Left forelimb (tissue), 1 donor: Measurements from ENCODE around the gene HAUS7.

Experiments used
- DNase-seq: peaks from one replicate; pipeline ENCODE4 v3.0.0-alpha.2; 2018; ENCODE audit warnings: low spot score

HAUS7 gene

DNA sequence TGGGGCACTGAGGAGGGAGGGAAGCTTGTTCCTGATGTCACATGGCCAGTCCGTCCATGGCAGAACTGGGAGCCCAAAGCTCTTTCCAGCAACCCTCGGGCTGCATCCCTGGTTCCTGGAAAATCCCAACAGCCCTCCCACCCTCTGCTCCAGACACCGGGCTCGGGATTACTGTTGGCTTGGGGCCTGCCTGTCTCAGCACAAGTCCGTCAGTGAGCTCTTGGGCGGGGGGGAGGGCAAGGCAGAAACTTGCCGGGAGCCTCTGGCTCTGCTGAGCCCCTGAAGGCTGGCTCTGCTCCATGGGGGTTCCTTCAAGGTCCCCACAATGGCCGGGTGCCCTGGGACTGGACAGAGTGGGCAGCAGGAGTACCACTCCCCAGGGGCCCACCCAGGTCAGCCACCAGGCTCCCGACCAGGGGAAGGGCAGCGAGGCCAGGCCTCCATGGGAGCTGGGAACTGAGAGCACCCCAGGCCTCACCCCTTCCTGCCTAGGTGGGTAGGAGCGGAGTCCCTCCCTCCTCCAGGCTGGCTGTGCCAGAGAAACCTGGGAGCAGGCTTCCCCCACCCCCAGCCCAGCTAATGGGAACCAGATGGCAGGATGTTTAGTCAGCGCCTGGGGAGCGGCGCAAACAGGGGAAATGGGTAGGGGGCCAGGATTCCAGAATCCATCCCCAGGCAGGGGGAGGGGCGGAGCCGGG lies 6.4 kb upstream of the HAUS7 start:
- peak; percentile 72 for DNase-seq

GRCh38 chrX:153475751-153476281 lies 5.4 kb upstream of the HAUS7 start:
- DNase-seq: no peak

DNA sequence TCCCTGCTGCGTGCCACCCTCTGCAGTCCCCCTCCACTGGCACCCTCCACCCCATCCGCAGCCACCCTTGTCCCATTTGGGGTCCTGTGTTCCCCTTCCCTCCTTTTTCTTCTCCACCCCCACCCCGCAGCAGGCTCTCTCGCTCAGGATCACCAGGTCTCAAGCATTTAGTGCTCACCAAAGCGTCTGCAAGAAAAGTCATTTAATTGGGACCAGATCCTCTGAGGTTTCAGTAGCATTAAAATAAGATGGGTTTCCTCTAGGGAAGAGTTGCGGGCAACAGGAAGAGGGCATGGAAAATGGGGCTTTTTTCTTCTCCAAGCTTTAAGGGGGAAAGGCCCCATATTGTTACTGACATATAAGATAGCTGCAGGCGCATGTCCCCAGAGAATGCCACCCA lies 4.9 kb upstream of the HAUS7 start:
- DNase-seq: no peak

DNA sequence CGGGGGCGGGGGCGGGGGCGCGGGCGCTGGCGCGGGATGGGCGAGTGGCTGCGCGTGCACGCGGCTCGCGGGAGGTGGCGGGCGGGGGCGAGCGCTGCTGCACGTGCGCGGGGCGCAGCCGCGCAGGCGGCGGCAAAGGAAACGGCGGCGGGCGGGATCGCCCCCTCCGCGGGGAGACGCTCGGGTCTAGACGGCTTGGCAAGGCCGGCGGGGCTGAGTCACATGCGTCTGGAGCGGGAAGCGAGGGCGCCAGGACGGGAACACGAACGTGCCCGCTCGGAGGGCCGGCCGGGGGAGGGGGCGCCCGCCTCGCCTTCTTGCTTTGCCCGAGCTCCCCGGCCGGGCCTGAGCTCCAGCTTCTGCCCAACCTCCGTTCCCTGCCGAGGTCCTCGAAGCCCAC lies 4.3 kb upstream of the HAUS7 start:
- DNase-seq: peak; percentile 82

GRCh38 chrX:153474266-153474665 lies 3.9 kb upstream of the HAUS7 start:
- DNase-seq: no peak

DNA sequence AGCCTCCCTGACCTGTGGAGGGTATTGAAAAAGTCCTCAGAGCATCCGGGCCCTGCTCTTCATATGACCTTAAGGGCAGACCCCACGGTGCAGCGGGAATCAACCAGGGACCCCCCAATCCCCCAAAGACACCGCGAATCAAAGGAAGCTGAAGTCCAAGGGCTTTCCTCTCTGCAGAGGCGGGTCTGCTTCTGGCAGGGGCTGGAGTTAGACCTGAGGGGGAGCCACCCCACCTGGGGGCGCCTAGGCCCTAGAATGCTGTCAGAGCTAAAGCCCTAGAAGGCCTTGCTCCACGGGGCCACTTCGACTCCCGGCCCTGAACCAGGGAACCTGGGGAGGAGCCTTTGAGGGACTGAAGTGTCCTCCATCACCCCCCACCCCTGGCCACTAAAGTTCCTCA lies 2.8 kb upstream of the HAUS7 start:
- DNase-seq: no peak

DNA sequence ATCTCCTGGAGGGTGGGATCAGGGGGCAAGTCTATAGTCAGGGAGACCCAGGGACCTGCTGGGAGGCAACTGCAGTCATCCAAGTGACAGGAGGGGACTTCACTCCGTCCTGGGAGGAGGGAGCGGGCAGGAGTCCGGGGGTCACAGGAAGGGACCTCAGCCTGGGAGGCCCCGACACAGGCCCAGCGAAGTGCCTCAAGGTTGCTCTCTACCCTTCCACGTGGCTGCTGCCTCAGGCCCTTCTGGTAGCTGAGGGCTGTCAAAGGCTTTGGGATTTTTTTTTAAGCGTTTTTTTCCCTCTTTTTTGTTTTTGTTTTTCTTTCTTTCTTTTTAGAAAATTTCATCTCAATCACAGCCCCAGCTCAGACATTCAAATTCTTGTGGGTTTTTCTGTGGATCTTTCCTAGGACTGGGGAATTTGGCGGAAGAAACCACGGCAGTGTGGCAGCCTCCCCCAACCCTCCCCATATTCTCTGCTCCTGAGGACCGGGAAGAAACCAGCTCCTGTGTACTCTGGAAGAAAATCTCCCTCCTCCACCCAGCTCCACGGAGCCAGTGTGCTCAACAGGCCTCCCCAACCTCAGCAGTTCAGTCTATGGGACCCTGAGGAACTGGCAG lies 1.4 kb upstream of the HAUS7 start:
- no peak for DNase-seq

DNA sequence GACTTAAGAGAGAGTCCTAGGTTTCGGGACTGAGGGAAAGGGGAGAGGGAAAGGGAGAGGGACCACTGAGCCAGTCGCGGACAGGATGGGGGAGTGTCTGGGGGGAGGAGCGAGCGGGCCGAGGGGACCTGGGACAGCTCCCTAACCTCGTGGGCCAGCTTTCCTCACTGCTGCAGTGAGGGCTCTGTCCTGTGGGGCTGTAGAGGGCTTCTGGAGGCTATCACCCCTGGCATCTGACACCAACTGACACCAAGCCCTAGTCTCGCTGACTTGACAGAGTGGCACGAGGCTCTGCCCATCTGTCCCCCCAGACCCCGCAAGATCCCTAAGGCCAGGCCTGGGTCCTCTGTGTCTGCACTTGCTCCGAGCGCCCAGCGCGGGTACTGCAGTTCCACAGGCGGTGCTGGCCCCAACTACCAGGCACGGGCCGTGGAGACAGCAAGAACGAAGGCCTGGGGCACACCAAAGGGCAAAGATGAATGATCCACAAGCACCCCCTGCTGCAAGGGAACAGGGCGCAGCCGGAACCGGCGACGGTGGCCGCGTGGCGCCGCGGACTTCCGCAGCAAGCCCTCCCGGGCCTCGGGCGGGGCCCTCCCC lies 465 bp downstream of the HAUS7 start:
- DNase-seq: no peak

DNA sequence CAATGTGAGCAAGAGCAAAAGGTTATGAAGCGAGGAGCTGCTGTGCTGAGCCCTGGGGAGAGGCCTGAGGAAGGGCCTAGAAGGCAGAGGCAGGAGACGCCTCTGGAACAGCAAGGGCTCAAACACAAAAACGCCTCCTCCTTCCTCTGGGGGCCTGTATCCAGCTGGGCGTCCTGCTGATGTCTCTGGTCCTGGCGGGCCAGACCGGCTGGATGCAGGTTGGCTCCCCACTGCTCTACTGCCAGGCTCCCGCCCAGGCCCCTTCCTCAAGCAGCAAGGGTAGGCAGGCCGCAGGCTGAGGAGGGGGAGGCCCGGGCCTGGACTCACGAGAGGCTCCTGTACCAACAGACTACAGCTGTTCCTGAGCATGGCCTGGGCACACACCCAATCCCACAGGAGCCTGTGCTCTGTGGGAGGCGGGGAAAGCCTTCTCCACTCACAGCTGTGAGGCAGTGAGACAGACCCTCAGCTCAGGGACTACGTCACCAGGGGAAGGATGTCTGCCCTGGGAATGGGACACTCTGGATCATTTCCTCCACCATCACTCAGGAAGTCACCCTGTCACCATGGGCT lies 2.3 kb downstream of the HAUS7 start:
- DNase-seq: no peak

DNA sequence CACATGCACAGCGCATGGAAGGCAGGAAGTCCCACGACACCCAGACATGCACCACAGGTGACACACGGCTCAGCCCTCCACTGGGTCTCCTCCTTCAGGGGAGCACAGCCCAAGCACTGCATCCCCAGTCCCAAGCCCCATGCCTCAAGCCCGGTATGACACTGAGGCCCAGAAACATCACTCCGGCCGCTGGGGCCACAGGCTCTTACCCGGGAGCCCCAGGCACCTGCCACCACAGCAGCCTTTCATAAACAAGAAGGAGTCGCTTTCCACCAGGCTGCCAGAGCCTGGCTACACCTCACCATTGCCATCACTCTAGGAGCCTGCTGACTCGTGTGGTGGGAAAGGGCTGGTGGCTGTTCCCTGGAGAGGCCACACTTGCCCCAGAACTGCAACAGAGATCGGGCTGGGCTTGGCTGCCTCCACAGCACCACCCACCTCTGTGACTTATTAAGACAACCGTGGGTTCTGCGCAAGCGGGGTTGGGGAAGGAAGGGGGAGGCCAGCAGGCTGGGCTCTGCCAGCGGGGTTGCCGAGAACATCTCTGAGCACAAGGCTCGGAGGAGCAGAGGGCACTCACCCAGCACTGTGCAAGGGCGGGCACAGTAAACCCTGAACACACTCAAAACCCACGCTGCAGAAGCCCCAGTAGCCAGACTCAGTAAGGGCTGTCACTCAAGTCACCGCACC lies 4.5 kb downstream of the HAUS7 start:
- DNase-seq: no peak

- no peak for DNase-seq
Measured at GRCh38 chrX:153464116-153464515, 6.3 kb downstream of the HAUS7 start.

DNA sequence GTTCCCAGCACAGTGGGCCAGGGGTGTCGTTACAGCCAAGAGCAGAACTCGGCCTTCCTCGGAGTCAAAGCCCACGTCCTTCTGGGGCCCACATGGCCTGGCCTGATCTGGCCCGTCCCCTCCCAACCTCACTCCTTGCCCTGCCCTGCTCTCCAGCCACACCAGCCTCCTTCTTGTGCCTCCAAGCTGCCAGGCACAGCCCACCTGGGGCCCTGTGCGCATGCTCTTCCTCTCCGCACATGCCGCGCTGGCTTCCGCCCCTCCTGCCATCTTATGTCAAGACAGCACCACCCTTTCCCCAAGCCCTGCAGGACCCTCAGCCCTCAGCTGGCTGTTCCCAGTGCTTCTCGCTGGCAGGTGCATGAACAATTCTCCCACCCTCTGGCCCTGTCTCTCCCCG lies 6.8 kb downstream of the HAUS7 start:
- no peak for DNase-seq

DNA sequence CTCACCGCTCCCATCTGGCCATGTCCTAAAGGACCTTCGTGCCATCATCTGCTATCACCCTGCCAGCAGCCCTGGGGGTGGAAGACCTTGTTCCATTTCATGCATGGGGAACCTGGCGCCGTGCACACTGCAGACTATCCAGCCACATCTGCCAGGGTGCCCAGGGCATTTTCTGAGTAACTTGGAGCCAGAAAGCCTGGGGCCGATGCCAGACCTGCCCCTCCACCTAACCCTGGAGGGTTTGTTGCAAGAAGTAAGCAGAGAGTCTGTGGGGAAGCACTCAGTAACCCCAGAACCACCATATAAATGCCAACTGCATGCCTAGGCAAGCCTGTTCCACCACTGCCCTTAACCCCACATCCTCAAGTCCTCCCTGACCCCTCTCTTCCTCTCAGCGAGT lies 7.3 kb downstream of the HAUS7 start:
- no peak for DNase-seq

DNA sequence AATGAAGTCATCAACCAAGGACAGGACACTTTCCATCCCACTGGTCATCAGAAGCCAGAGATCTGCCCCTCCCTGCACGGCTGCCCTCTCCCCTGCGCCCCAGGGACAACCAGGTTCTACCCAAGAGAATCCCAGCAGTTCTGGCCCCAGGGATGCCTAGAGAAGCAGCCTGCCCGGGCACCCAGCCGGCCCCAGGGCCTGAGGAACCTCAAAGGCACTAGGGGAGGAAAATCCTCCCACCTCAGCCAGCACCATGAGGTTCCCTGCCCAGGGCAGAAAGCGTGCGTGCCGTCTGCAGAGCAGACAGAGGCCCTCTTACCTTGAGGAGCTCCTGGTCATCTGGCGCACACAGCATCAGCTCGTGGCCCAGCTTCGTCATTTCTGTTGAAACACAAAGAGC lies 8.1 kb downstream of the HAUS7 start:
- DNase-seq: no peak

DNA sequence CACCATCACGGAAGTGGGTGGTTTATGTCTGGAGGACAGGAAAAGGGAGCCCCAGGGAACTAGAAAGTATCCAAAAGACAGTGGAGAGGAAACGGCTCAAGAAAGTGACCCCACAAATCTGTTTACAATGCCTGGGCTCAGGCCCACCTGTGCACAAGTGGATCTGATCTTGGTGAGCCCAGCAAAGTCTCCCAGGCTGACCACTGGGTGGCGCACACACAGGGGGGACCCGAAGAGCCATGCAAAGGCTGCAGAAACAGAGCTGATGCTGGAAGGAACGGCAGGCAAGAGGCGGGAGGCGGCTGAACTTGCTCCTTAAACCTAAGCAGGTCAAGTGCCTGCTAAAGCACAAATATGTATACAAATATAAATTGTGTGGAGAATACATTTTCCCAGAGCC lies 9.6 kb downstream of the HAUS7 start:
- no peak for DNase-seq

- DNase-seq: no peak
Measured at GRCh38 chrX:153459986-153460385, 10.4 kb downstream of the HAUS7 start.

GRCh38 chrX:153458476-153458875 lies 11.9 kb downstream of the HAUS7 start:
- DNase-seq: no peak

GRCh38 chrX:153457827-153458466 lies 12.4 kb downstream of the HAUS7 start:
- no peak for DNase-seq

- no peak for DNase-seq
Measured at GRCh38 chrX:153457136-153457825, 13.1 kb downstream of the HAUS7 start.

DNA sequence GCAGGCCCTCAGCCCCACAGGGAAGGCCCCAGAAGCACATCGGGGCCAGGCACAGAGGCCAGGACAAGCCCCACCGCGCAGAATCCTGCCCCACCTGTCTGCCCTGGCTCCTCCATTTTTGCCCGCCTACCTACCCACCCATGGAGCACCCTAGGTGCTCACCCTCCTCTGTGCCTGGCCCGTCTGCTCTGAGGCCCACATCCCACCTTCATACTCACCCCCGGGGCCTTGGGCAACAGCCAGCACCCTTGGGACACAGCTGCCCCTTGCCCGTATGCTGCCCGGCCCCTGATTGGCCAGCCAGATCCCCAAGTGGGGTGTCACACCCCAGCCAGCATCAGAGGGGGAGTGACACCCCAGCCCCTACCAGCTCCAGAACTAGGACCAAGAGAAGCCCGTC lies 13.7 kb downstream of the HAUS7 start:
- no peak for DNase-seq

- no peak for DNase-seq
Measured at GRCh38 chrX:153456161-153456560, 14.2 kb downstream of the HAUS7 start.
